Stimulated activated CD4-positive, alpha-beta T cell treated with anti-CD3 and anti-CD28 coated beads, Interleukin-1b, Interleukin-23, amount 100 ng/mL, for 24 hours (primary cell): ENCODE results near the gene RAB8B.
A peak's percentile ranks its signal among the peaks of the same experiment; 100 is the strongest.

Experiments used
- DNase-seq, 4 experiments: peaks; one replicate each; pipeline ENCODE4 v3.0.0-alpha.2; 2020; ENCODE audit warnings: low read depth in 4 of 4, low spot score in 1 of 4

The RAB8B gene

GRCh38 chr15:63188926-63189871 is at the start of gene RAB8B:
RAB8B (plus strand) TSS chr15:63189606; CDS start chr15:63189625, 19 bp downstream.
- DNase-seq: peak; percentile 98 to 99 (median 98)

- DNase-seq: no peak
Measured at GRCh38 chr15:63140936-63141335, 48.5 kb upstream of the RAB8B start.

- DNase-seq: no peak
Measured at GRCh38 chr15:63145426-63145825, 44.0 kb upstream of the RAB8B start.

- no peak for DNase-seq
Measured at GRCh38 chr15:63146684-63147083, 42.7 kb upstream of the RAB8B start.

GRCh38 chr15:63151665-63152064 is 37.7 kb upstream of the RAB8B start:
- DNase-seq: no peak

- no peak for DNase-seq
Measured at GRCh38 chr15:63155486-63155885, 33.9 kb upstream of the RAB8B start.

GRCh38 chr15:63156086-63156710 is 33.2 kb upstream of the RAB8B start:
- no peak for DNase-seq

GRCh38 chr15:63156755-63157117 is 32.7 kb upstream of the RAB8B start:
- DNase-seq: no peak

- peak; percentile 71 to 83 (median 76) for DNase-seq
Measured at GRCh38 chr15:63157118-63157843, 32.1 kb upstream of the RAB8B start, which contains the start of gene RPS27L. RPS27L (minus strand) TSS chr15:63157477; CDS start chr15:63157405, 72 bp downstream.

GRCh38 chr15:63157891-63158431 is 31.4 kb upstream of the RAB8B start:
- DNase-seq: no peak

- no peak for DNase-seq
Measured at GRCh38 chr15:63160638-63161037, 28.8 kb upstream of the RAB8B start.

GRCh38 chr15:63163217-63163616 is 26.2 kb upstream of the RAB8B start:
- DNase-seq: no peak

GRCh38 chr15:63165166-63165859 is 24.1 kb upstream of the RAB8B start:
- no peak for DNase-seq

GRCh38 chr15:63166219-63166618 is 23.2 kb upstream of the RAB8B start:
- no peak for DNase-seq

- DNase-seq: no peak
Measured at GRCh38 chr15:63169788-63170187, 19.6 kb upstream of the RAB8B start.

GRCh38 chr15:63172376-63172775 is 17.0 kb upstream of the RAB8B start:
- DNase-seq: no peak

GRCh38 chr15:63172851-63173451 is 16.5 kb upstream of the RAB8B start:
- DNase-seq: no peak

GRCh38 chr15:63176302-63176701 is 13.1 kb upstream of the RAB8B start:
- no peak for DNase-seq

- DNase-seq: no peak
Measured at GRCh38 chr15:63178034-63178433, 11.4 kb upstream of the RAB8B start.

- DNase-seq: no peak
Measured at GRCh38 chr15:63180746-63181145, 8.7 kb upstream of the RAB8B start.
